CD8-positive, alpha-beta memory T cell (primary cell): Measurements from ENCODE around the gene OR6S1. TPM values are rescaled to one million over a fixed set of nuclear protein-coding genes. Genes with fewer than 3 reads are reported as not detected.
A peak's percentile ranks its signal among the peaks of the same experiment; 100 is the strongest.
"Not testable (repeated sequence)": the region's sequence is repeated elsewhere in the genome, so short reads cannot be mapped to it uniquely, and the experiment has no call there.

Experiments used
- CTCF ChIA-PET: fragments of 350-600 bp; sonication (Branson Sonifier 250); formaldehyde crosslinking; loops from one replicate; lab custom pipeline; 2021; ENCODE audit warnings: antibody characterized with exemption; lab: Charles Lee
- POLR2A ChIA-PET: fragments of 350-600 bp; sonication (Branson Sonifier 250); formaldehyde crosslinking; loops from one replicate; lab custom pipeline; 2021; ENCODE audit warnings: antibody characterized with exemption; lab: Charles Lee
- DNase-seq, 5 donors: peaks; one replicate each; pipeline versions ENCODE4 v3.0.0 to v3.0.0-alpha.2; 2020 to 2022; ENCODE audit warnings: mixed read lengths in 1 of 5
- H3K27ac ChIP-seq: one replicate; pipeline ENCODE4 v1.7.0; 2013; ENCODE audit warnings: low read depth, mild to moderate bottlenecking, low read length, moderate library complexity
- H3K27me3 ChIP-seq: 2 replicates; pipeline ENCODE4 v1.7.0; 2013; ENCODE audit warnings: low read length, mild to moderate bottlenecking; ENCODE audit not compliant: insufficient read depth, poor library complexity, severe bottlenecking
- H3K36me3 ChIP-seq: 2 replicates; pipeline ENCODE4 v1.7.0; 2013; ENCODE audit warnings: mild to moderate bottlenecking, low read length, moderate library complexity; ENCODE audit not compliant: insufficient read depth
- H3K4me1 ChIP-seq: 2 replicates; pipeline ENCODE4 v1.7.0; 2013; ENCODE audit warnings: mild to moderate bottlenecking, low read length, moderate library complexity; ENCODE audit not compliant: insufficient read depth
- H3K4me3 ChIP-seq: 2 replicates; pipeline ENCODE4 v1.7.0; 2013; ENCODE audit warnings: mild to moderate bottlenecking, low read length
- H3K9me3 ChIP-seq: 2 replicates; pipeline ENCODE4 v1.7.0; 2013; ENCODE audit warnings: mild to moderate bottlenecking, low read length
- H3K27ac Mint-ChIP-seq, 8 donors: one replicate each; pipeline ENCODE4 v1.8.0; 2020 to 2021; ENCODE audit warnings: mixed read lengths in 8 of 8, mild to moderate bottlenecking in 6 of 8, inconsistent platforms in 3 of 8, moderate library complexity in 3 of 8
- H3K27me3 Mint-ChIP-seq, 2 donors: one replicate each; pipeline ENCODE4 v1.8.0; 2020 to 2021; ENCODE audit warnings: mixed read lengths in 2 of 2, mild to moderate bottlenecking in 1 of 2, moderate library complexity in 1 of 2
- H3K36me3 Mint-ChIP-seq, 3 donors: one replicate each; pipeline ENCODE4 v1.8.0; 2020 to 2021; ENCODE audit warnings: mixed read lengths in 3 of 3, inconsistent platforms in 1 of 3, mild to moderate bottlenecking in 1 of 3
- H3K4me1 Mint-ChIP-seq, 3 donors: one replicate each; pipeline ENCODE4 v1.8.0; 2020 to 2021; ENCODE audit warnings: mixed read lengths in 3 of 3, inconsistent platforms in 1 of 3, mild to moderate bottlenecking in 1 of 3
- H3K4me3 Mint-ChIP-seq, 7 donors: one replicate each; pipeline ENCODE4 v1.8.0; 2020 to 2021; ENCODE audit warnings: mixed read lengths in 7 of 7, mild to moderate bottlenecking in 6 of 7, moderate library complexity in 4 of 7, inconsistent platforms in 2 of 7
- H3K9me3 Mint-ChIP-seq, 5 donors: one replicate each; pipeline ENCODE4 v1.8.0; 2020 to 2022; ENCODE audit warnings: mixed read lengths in 5 of 5, mild to moderate bottlenecking in 3 of 5, moderate library complexity in 2 of 5, inconsistent platforms in 1 of 5
- polyA plus RNA-seq: library from polyadenylated mRNA; unstranded; fragments of 300-500 nt; fragmentation: Illumina TruSeq; gene quantifications from one replicate; pipeline ENCODE4 v1.2.3, GENCODE V29; 2021
- total RNA-seq, 2 experiments: library from RNA; stranded (reverse); gene quantifications; one replicate each; pipeline ENCODE4 v1.2.3, GENCODE V29; 2021

The OR6S1 gene
- total and polyA plus RNA-seq, 3 experiments from 2014 or later = not detected

GRCh38 chr14:20656274-20656673 lies 14.8 kb upstream of the OR6S1 start:
- H3K4me1 Mint-ChIP-seq = peaks cover 28 to 39% (median 39%) of the 10 kb centered on the region in 3 donors
- H3K4me1 ChIP-seq = peaks cover 8% of the 10 kb centered on the region
- H3K36me3 ChIP-seq = no peaks in the 10 kb centered on the region
- no peaks in the 10 kb centered on the region for H3K36me3 Mint-ChIP-seq
- H3K27me3 Mint-ChIP-seq = peaks cover 62 to 87% of the 10 kb centered on the region in 2 donors
- DNase-seq = no peak
- H3K9me3 ChIP-seq = no peaks in the 10 kb centered on the region
- peaks cover 0 to 2% (median 0%) of the 10 kb centered on the region in 5 donors for H3K9me3 Mint-ChIP-seq
- POLR2A ChIA-PET = no interaction called here
- no peak overlapping the region for H3K27ac Mint-ChIP-seq
- no peak overlapping the region for H3K4me3 Mint-ChIP-seq
- H3K27me3 ChIP-seq = peaks cover 53% of the 10 kb centered on the region
- H3K27ac ChIP-seq = no peak overlapping the region
- CTCF ChIA-PET = interaction anchor here (1.0 to 10.9 kb wide), 4 partner anchors 9 to 40 kb away, joined by 3 to 76 read pairs (median 11); partner anchors contain the start of gene RNASE4
- H3K4me3 ChIP-seq = no peak overlapping the region

- peaks cover 8% of the 10 kb centered on the region for H3K4me1 ChIP-seq
- H3K36me3 Mint-ChIP-seq = no peaks in the 10 kb centered on the region
- POLR2A ChIA-PET = interaction anchor here (0.5 kb wide), 1 partner anchor 34 kb away, joined by 5 read pairs; no protein-coding TSS in a partner anchor
- peaks cover 65 to 89% of the 10 kb centered on the region in 2 donors for H3K27me3 Mint-ChIP-seq
- H3K36me3 ChIP-seq = no peaks in the 10 kb centered on the region
- H3K4me3 ChIP-seq = no peak overlapping the region
- H3K27ac Mint-ChIP-seq = no peak overlapping the region
- H3K27ac ChIP-seq = no peak overlapping the region
- no peak overlapping the region for H3K4me3 Mint-ChIP-seq
- peaks cover 0 to 2% (median 0%) of the 10 kb centered on the region in 5 donors for H3K9me3 Mint-ChIP-seq
- CTCF ChIA-PET = interaction anchor here (1.0 to 10.9 kb wide), 2 partner anchors 37 to 40 kb away, joined by 3 to 76 read pairs; no protein-coding TSS in a partner anchor
- H3K27me3 ChIP-seq = peaks cover 53% of the 10 kb centered on the region
- H3K4me1 Mint-ChIP-seq = peaks cover 28 to 39% (median 39%) of the 10 kb centered on the region in 3 donors
- H3K9me3 ChIP-seq = no peaks in the 10 kb centered on the region
- no peak for DNase-seq
Measured at GRCh38 chr14:20655851-20656250, 14.4 kb upstream of the OR6S1 start.

GRCh38 chr14:20652996-20653975 lies 11.8 kb upstream of the OR6S1 start:
- Mint-ChIP-seq H3K27ac (peak overlapping the region in 1 of 8 donors; percentile 41), H3K4me3 (peak overlapping the region in 6 of 7 donors; percentile 47 to 73 (median 56)), H3K27me3 (peaks cover 59 to 86% of the 10 kb centered on the region in 2 donors), H3K36me3 (no peaks in the 10 kb centered on the region), H3K4me1 (peaks cover 28 to 39% (median 37%) of the 10 kb centered on the region in 3 donors), H3K9me3 (peaks cover 0 to 2% (median 0%) of the 10 kb centered on the region in 5 donors)
- Histone ChIP-seq H3K4me1 (peaks cover 7% of the 10 kb centered on the region), H3K9me3 (no peaks in the 10 kb centered on the region), H3K36me3 (no peaks in the 10 kb centered on the region), H3K4me3 (no peak overlapping the region), H3K27me3 (peaks cover 44% of the 10 kb centered on the region), H3K27ac (no peak overlapping the region)
- ChIA-PET POLR2A (no interaction called here), CTCF (interaction anchor here (0.7 to 1.0 kb wide), 2 partner anchors 15 to 29 kb away, joined by 3 read pairs; no protein-coding TSS in a partner anchor)
- peak in 1 of 5 donors; percentile 19 for DNase-seq

GRCh38 chr14:20645481-20645880 lies 4.0 kb upstream of the OR6S1 start:
- H3K4me1 Mint-ChIP-seq = no peaks in the 10 kb centered on the region
- no peaks in the 10 kb centered on the region for H3K9me3 Mint-ChIP-seq
- POLR2A ChIA-PET = no interaction called here
- Histone ChIP-seq H3K36me3 (no peaks in the 10 kb centered on the region), H3K9me3 (no peaks in the 10 kb centered on the region), H3K4me3 (no peak overlapping the region), H3K27me3 (peaks cover 15% of the 10 kb centered on the region), H3K4me1 (no peaks in the 10 kb centered on the region), H3K27ac (no peak overlapping the region)
- DNase-seq = no peak
- H3K4me3 Mint-ChIP-seq = no peak overlapping the region
- CTCF ChIA-PET = interaction anchor here (1.2 to 3.7 kb wide), 2 partner anchors 13 to 45 kb away, joined by 3 to 15 read pairs; no protein-coding TSS in a partner anchor
- no peak overlapping the region for H3K27ac Mint-ChIP-seq
- peaks cover 7 to 55% of the 10 kb centered on the region in 2 donors for H3K27me3 Mint-ChIP-seq
- peaks cover 0 to 2% (median 0%) of the 10 kb centered on the region in 3 donors for H3K36me3 Mint-ChIP-seq

GRCh38 chr14:20644520-20644919 lies 3.0 kb upstream of the OR6S1 start:
- H3K27me3 ChIP-seq = peaks cover 15% of the 10 kb centered on the region
- CTCF ChIA-PET = no interaction called here

GRCh38 chr14:20642755-20643154 lies 1.3 kb upstream of the OR6S1 start:
- POLR2A ChIA-PET, H3K4me3 ChIP-seq, CTCF ChIA-PET, H3K36me3 ChIP-seq, H3K4me3 Mint-ChIP-seq, H3K4me1 Mint-ChIP-seq, H3K36me3 Mint-ChIP-seq, H3K9me3 Mint-ChIP-seq, H3K4me1 ChIP-seq, H3K27ac Mint-ChIP-seq, H3K9me3 ChIP-seq, H3K27ac ChIP-seq, DNase-seq: not testable (repeated sequence)
- H3K27me3 Mint-ChIP-seq = peaks cover 4 to 37% of the 10 kb centered on the region in 2 donors
- H3K27me3 ChIP-seq = peaks cover 15% of the 10 kb centered on the region

More at GRCh38 chr14:20644520-20644919, 3.0 kb upstream of the OR6S1 start:
- H3K27me3 Mint-ChIP-seq = peaks cover 7 to 46% of the 10 kb centered on the region in 2 donors
- H3K27ac ChIP-seq = no peak overlapping the region
- no peaks in the 10 kb centered on the region for H3K9me3 ChIP-seq
- H3K9me3 Mint-ChIP-seq = no peaks in the 10 kb centered on the region
- POLR2A ChIA-PET = no interaction called here
- H3K4me3 Mint-ChIP-seq = no peak overlapping the region
- H3K4me1 ChIP-seq = no peaks in the 10 kb centered on the region
- H3K4me1 Mint-ChIP-seq = no peaks in the 10 kb centered on the region
- DNase-seq = no peak
- peaks cover 0 to 2% (median 0%) of the 10 kb centered on the region in 3 donors for H3K36me3 Mint-ChIP-seq
- H3K27ac Mint-ChIP-seq = no peak overlapping the region
- no peak overlapping the region for H3K4me3 ChIP-seq
- H3K36me3 ChIP-seq = no peaks in the 10 kb centered on the region

GRCh38 chr14:20642182-20642581 lies 691 bp upstream of the OR6S1 start:
- DNase-seq = no peak
- H3K27me3 Mint-ChIP-seq = peaks cover 4 to 37% of the 10 kb centered on the region in 2 donors
- Histone ChIP-seq H3K4me1 (no peaks in the 10 kb centered on the region), H3K27me3 (peaks cover 15% of the 10 kb centered on the region), H3K27ac (no peak overlapping the region), H3K36me3 (no peaks in the 10 kb centered on the region), H3K9me3 (no peaks in the 10 kb centered on the region), H3K4me3 (no peak overlapping the region)
- H3K36me3 Mint-ChIP-seq = peaks cover 0 to 2% (median 0%) of the 10 kb centered on the region in 3 donors
- POLR2A ChIA-PET = no interaction called here
- no peak overlapping the region for H3K27ac Mint-ChIP-seq
- H3K4me3 Mint-ChIP-seq = no peak overlapping the region
- H3K9me3 Mint-ChIP-seq = no peaks in the 10 kb centered on the region
- no peaks in the 10 kb centered on the region for H3K4me1 Mint-ChIP-seq
- CTCF ChIA-PET = no interaction called here
